Adrenal gland (tissue), 5 donors: ENCODE data around the gene SDK2.

Source experiments
- POLR2A ChIP-seq, 2 donors: fragments of 450-650 bp; IDR thresholded peaks; one replicate each; pipeline ENCODE4 v1.6.1; 2017; ENCODE audit warnings: antibody characterized with exemption in 2 of 2, mild to moderate bottlenecking in 2 of 2, moderate library complexity in 1 of 2
- TF ChIP-seq, protein P1 (sequence below), 6 experiments: fragments of 450-650 bp in 4 of 6; fragments of 200-600 bp in 2 of 6; sonication (generic) in 1 of 6; IDR thresholded peaks; 1 replicate in 5 of 6; 2 replicates in 1 of 6; pipeline versions ENCODE4 v1.5.1 to v1.8.0; 2016 to 2021; ENCODE audit warnings: antibody characterized with exemption in 6 of 6, mild to moderate bottlenecking in 2 of 6, moderate library complexity in 1 of 6
- donor health status: DM: no; HTN: no; CAD: no.

DNA sequence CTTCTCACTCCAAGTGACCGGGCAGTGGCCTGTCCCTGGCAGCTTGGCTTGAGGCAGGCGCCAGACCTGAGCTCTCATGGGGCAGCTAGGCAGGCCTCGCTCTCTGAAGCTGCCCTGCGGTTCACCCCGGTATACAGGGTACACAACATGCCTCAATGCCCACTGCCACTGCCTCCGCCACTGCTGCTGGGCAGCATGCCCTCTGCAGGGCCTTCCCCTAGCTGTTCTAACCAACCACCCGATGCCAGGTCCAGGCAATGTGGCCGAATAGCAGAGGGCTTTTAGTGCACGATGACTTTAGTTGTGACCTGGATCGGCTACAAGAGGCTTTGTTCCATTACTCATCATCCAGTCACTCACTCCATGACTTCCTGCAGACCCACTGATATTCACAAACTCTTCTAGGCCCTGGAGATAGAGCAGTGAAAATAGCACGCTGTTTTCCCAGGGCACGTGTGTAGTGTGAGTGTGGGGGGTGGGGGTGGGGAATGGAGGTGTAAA, 352.2 kb downstream of the SDK2 start:
- TF ChIP-seq, protein P1, sequence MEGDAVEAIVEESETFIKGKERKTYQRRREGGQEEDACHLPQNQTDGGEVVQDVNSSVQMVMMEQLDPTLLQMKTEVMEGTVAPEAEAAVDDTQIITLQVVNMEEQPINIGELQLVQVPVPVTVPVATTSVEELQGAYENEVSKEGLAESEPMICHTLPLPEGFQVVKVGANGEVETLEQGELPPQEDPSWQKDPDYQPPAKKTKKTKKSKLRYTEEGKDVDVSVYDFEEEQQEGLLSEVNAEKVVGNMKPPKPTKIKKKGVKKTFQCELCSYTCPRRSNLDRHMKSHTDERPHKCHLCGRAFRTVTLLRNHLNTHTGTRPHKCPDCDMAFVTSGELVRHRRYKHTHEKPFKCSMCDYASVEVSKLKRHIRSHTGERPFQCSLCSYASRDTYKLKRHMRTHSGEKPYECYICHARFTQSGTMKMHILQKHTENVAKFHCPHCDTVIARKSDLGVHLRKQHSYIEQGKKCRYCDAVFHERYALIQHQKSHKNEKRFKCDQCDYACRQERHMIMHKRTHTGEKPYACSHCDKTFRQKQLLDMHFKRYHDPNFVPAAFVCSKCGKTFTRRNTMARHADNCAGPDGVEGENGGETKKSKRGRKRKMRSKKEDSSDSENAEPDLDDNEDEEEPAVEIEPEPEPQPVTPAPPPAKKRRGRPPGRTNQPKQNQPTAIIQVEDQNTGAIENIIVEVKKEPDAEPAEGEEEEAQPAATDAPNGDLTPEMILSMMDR (IDR thresholded peaks at IDR 0.05), result no peak
- TF ChIP-seq POLR2A (IDR thresholded peaks at IDR 0.05), result no peak
